AG04450 (cell line): ENCODE results near the gene SIMC1. TPM values are rescaled to one million over a fixed set of nuclear protein-coding genes. Genes with fewer than 3 reads are reported as not detected.

Experiments used
- CTCF ChIA-PET: fragments of 300-600, 350-600 bp; formaldehyde crosslinking; extraction: SDS; loops from one replicate; lab custom pipeline; 2022; ENCODE audit warnings: antibody characterized with exemption, inconsistent platforms; lab: Charles Lee
- POLR2A ChIA-PET: fragments of 350-600 bp; formaldehyde crosslinking; extraction: SDS; loops from one replicate; lab custom pipeline; 2021; ENCODE audit warnings: antibody characterized with exemption, inconsistent platforms; lab: Yijun Ruan, JAX
- DNase-seq: peaks from one replicate; pipeline ENCODE4 v3.0.0-alpha.2; 2011; ENCODE audit warnings: low read depth, low spot score
- H3K27ac ChIP-seq: one replicate; pipeline ENCODE4 v1.5.1; 2012; ENCODE audit warnings: low read depth, low read length, control low read depth
- H3K27me3 ChIP-seq: one replicate; pipeline ENCODE4 v1.6.0; 2012; ENCODE audit warnings: low read length; ENCODE audit not compliant: control insufficient read depth, insufficient read depth
- H3K4me3 ChIP-seq: 2 replicates; pipeline ENCODE4 v1.5.1; 2011; ENCODE audit warnings: mild to moderate bottlenecking, low read depth, low read length, control low read depth
- H3K9me3 ChIP-seq: 2 replicates; pipeline ENCODE4 v1.5.1; 2012; ENCODE audit warnings: low read length; ENCODE audit not compliant: control insufficient read depth, insufficient read depth
- polyA plus RNA-seq: library from polyadenylated mRNA; depleted of rRNA; stranded (reverse); fragments of >200 nt; gene quantifications from 2 replicates; pipeline ENCODE4 v1.2.3, GENCODE V29; 2011
- TF ChIP-seq, protein P1 (sequence below): IDR thresholded peaks from 2 replicates; pipeline ENCODE4 v1.5.1; 2011; ENCODE audit warnings: low read depth, low read length, control low read depth, inconsistent platforms

The SIMC1 gene
- polyA plus RNA-seq, 1 experiment: 7.7 TPM

DNA sequence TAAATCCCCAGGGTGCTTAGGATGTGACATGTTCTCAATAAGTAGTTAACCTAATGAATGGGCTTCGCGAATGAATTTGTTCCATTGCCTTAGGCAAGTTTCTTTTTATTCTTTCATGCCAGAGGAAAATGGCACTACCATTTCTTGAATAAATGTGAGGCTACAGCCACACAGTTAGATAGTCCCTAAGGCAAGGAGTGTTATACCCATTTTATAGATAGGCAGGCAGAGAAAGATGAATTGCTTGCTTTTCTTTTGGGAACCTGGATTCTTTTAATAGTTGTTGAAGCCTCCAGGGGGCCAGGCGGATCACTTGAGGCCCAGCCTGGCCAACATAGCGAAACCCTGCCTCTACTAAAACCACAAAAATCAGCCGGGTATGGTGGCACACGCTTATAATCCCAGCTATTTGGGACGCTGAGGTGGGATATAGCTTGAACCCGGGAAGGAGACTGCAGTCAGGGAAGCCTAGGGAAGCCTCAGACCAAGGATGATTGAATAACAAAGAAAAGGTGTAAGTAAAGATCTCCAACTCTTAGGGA is 149.2 kb downstream of the SIMC1 start:
- no peak overlapping the region for H3K27ac ChIP-seq
- no peaks in the 10 kb centered on the region for H3K9me3 ChIP-seq
- no peak for DNase-seq
- POLR2A ChIA-PET: interaction anchor here (0.9 kb wide), 1 partner anchor 150 kb away, joined by 7 read pairs; the partner anchor contains the start of gene RNF44
- H3K27me3 ChIP-seq: no peaks in the 10 kb centered on the region
- peak overlapping the region; percentile 98 for H3K4me3 ChIP-seq
- CTCF ChIA-PET: no interaction called here
- TF ChIP-seq, protein P1, sequence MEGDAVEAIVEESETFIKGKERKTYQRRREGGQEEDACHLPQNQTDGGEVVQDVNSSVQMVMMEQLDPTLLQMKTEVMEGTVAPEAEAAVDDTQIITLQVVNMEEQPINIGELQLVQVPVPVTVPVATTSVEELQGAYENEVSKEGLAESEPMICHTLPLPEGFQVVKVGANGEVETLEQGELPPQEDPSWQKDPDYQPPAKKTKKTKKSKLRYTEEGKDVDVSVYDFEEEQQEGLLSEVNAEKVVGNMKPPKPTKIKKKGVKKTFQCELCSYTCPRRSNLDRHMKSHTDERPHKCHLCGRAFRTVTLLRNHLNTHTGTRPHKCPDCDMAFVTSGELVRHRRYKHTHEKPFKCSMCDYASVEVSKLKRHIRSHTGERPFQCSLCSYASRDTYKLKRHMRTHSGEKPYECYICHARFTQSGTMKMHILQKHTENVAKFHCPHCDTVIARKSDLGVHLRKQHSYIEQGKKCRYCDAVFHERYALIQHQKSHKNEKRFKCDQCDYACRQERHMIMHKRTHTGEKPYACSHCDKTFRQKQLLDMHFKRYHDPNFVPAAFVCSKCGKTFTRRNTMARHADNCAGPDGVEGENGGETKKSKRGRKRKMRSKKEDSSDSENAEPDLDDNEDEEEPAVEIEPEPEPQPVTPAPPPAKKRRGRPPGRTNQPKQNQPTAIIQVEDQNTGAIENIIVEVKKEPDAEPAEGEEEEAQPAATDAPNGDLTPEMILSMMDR: 0 out of 2 replicates have a peak, but pooled peaks have one; percentile 19

DNA sequence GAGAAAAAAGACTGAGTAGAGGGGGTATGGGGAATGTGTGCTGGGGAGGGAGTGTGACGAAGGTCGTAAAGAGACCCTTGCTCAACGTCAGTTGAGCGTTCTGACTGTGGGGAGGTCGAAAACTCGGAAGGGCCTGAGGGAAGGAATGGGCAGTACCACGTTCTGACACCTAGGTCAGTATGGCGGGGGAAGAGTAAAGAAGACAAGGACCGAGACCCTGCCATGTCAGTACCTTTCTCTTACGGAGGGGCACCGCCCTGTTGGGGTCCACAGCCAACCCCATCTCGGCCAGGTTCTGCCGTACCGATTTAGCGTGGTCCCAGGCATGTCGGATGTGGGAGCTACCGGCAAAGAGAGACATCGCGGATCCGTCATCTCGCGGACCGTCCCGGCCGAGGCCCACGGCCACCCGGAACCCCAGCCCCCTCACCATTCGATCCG is 149.8 kb downstream of the SIMC1 start:
- TF ChIP-seq, protein P1: no peak
- peak overlapping the region; percentile 98 for H3K4me3 ChIP-seq
- H3K9me3 ChIP-seq: no peaks in the 10 kb centered on the region
- peak overlapping the region; percentile 39 for H3K27ac ChIP-seq
- ChIA-PET CTCF (no interaction called here), POLR2A (interaction anchor here (0.6 to 0.9 kb wide), 2 partner anchors 145 to 149 kb away, joined by 3 to 7 read pairs; partner anchors contain the start of gene RNF44)
- no peaks in the 10 kb centered on the region for H3K27me3 ChIP-seq
- no peak for DNase-seq

DNA sequence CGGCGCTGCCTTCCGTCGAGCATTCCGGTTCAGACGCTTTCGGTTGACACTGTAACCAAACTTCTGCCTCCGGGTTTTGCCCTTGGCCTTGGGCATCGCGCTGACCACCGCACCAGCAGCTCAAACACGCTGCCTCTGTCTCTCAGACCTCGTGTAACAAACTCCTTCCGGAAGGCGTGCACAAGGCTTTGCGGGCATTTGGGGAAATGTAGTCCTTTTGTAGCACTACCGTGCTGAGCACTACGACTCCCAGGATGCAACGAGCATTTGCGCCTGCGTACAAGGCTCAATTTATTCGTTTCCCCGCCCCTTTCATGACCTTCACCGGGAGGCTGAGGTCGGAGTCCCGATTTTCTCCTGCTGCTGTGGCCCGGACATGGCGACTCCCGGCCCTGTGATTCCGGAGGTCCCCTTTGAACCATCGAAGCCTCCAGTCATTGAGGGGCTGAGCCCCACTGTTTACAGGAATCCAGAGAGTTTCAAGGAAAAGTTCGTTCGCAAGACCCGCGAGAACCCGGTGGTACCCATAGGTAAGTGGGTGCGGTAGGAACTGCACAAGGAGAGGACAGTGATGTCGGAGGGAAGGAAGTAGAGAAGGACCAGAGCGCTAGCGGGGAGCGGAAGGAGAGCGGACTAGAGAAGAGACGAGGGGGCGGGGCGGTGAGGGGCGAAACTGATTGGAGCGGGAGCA is 150.4 kb downstream of the SIMC1 start, which contains the start of the genes HIGD2A and NOP16:
Gene HIGD2A, plus strand, starts transcription at position 308 of the 691 bp plus-strand sequence. Its CDS starts 69 bp downstream, at position 377.
Gene NOP16, minus strand, starts transcription at position 155 of the 691 bp plus-strand sequence. Its CDS starts 59 bp downstream, at position 96.
- Histone ChIP-seq H3K9me3 (no peaks in the 10 kb centered on the region), H3K27me3 (no peaks in the 10 kb centered on the region), H3K27ac (peak within 1 kb of the TSS; percentile 94), H3K4me3 (peak within 1 kb of the TSS; percentile 98)
- ChIA-PET POLR2A (interaction anchor here (0.6 to 1.0 kb wide), 4 partner anchors 24 to 484 kb away, joined by 3 to 7 read pairs (median 4); partner anchors contain the start of gene RNF44), CTCF (no interaction called here)
- DNase-seq: peak; percentile 96
- TF ChIP-seq, protein P1: no peak

DNA sequence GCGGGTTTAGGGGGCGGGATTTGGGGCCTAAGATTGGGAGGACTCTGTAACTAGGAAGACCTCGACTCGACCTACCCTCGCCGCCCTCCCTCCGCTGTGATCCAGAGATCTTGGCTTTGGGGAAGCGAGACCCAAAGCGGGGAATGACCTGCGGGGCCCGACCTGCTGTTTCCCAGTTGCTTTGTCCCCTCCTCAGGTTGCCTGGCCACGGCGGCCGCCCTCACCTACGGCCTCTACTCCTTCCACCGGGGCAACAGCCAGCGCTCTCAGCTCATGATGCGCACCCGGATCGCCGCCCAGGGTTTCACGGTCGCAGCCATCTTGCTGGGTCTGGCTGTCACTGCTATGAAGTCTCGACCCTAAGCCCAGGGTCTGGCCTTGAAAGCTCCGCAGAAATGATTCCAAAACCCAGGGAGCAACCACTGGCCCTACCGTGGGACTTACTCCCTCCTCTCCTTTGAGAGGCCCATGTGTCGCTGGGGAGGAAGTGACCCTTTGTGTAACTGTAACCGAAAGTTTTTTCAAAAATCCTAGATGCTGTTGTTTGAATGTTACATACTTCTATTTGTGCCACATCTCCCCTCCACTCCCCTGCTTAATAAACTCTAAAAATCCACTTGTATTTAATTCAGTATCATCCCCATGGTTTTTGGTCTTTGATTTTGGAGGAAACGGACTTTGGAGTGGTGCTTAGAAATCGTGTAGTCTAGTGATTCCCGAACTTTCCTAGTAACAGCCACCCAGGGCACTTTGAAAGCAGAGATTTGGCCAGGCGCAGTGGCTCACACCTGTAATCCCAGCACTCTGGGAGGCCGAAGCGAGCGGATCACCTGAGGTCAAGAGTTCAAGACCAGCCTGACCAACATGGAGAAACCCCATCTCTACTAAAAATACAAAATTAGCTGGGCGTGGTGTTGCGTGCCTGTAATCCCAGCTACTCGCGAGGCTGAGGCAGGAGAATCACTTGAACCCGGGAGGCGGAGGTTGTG is 151.2 kb downstream of the SIMC1 start:
- Histone ChIP-seq H3K4me3 (peak overlapping the region; percentile 98), H3K9me3 (no peaks in the 10 kb centered on the region), H3K27ac (peak overlapping the region; percentile 94), H3K27me3 (no peaks in the 10 kb centered on the region)
- DNase-seq: no peak
- TF ChIP-seq, protein P1: no peak
- CTCF ChIA-PET: no interaction called here
- POLR2A ChIA-PET: interaction anchor here (0.6 to 1.0 kb wide), 3 partner anchors 23 to 483 kb away, joined by 3 to 6 read pairs (median 4); partner anchors contain the start of gene TSPAN17
